GM19328 (cell line): ENCODE measurements around the gene RAB6B.

Source experiments
- ATAC-seq: cut with Tn5 transposase; IDR thresholded peaks from one replicate; pipeline ENCODE4 v1.9.1; 2021; ENCODE audit warnings: mild to moderate bottlenecking, moderate library complexity; ENCODE audit not compliant: unreplicated experiment

Gene RAB6B

GRCh38 chr3:133881939-133882825, 13.5 kb downstream of the RAB6B start:
- no peak for ATAC-seq

GRCh38 chr3:133881492-133881891, 14.2 kb downstream of the RAB6B start:
- ATAC-seq: no peak

DNA sequence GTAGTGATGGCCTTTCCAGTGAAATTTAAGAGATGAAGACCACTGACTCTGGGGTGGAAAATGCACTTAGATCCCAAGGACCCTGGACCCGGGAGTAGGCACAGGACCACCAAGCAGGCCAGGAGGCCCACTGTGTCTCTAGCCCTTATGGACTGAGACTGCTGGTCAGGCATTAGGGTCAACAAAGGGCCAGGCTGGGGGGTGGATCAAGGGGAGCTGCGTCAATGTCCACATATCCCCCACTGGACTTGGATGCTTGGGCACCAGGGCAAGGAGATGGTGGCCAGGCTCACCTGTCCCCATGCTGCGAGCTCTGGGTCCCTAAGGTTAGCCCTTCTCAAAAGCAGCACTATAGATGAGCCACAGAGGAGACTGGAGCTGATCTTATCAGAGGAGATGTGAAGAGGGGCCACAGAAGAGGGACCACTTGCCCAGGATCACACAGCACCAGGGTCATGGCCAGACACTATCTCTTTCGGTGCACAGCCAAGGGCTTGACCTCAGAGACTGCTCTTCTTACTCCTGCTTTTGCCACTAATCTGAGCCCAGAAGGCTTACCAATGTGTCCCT, 14.7 kb downstream of the RAB6B start:
- no peak for ATAC-seq

DNA sequence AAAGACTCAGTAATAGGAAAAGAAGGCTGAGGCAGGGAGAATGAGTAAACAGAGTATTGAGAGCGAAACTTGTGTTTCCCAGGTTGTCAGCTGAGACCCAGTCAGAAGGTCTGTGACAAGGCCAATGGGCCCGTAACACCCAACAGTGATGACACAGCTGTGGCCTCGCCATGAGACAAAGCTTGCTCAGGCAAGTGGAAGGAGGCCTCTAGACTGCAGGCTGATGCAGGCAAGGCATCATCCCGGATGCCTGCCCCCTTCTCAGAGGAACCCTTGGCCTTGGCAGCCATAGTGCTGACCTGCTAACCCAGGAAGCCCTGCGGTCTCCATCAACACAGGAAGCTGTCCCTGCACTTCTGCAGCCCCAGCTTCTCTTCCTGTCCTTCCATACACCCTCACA, 15.4 kb downstream of the RAB6B start:
- ATAC-seq: no peak

GRCh38 chr3:133878518-133878917, 17.2 kb downstream of the RAB6B start:
- no peak for ATAC-seq

DNA sequence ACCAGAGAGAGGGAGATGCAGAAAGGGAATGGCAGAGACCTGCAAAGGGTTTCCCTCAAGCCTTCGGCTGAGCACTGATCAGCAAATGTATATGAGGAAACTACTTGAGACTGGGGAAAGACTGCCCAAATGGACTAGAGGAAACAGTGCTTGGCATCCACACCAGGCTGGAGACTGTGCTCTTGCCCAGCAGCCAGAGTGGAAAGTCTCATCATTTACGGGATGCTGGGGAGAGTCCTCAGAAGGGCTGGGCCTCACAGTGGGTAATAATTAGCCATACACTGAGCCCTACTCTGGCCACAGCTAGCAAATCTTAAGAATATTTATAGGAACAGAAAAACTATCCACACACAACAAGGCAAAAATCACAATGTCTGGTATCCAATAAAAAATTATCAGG, 18.5 kb downstream of the RAB6B start:
- no peak for ATAC-seq

DNA sequence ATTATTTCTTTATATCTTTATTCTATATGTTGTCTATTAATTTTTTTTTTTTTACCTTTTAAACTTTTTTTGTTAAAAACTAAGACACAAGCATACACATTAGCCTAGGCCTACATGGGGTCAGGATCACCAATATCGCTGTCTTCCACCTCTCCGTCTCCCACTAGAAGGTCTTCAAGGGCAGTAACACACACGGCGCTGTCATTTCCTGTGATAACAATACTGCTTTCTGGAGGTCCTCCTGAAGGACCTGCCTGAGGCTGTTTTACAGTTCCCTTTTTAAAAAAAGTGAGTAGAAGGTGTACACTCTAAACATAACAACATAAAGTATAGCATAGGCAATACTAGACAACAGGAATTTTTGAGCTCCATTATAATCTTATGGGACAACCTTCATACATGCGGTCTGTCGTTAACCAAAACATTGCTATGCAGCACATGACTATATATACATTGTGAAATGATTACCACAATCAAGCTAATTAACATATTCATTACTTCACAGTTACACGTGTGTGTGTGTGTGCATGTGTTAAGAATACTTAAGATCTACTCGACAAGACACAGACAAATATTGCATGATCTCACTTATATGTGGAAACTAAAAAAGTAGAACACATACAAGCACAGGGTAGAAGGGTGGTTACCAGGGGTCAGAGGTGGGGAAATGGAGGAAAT, 20.8 kb downstream of the RAB6B start:
- no peak for ATAC-seq

- no peak for ATAC-seq
These were observed 21.3 kb downstream of the RAB6B start for GRCh38 chr3:133874344-133874743.

GRCh38 chr3:133872781-133873180, 22.9 kb downstream of the RAB6B start:
- no peak for ATAC-seq

GRCh38 chr3:133872161-133872560, 23.5 kb downstream of the RAB6B start:
- ATAC-seq: no peak

DNA sequence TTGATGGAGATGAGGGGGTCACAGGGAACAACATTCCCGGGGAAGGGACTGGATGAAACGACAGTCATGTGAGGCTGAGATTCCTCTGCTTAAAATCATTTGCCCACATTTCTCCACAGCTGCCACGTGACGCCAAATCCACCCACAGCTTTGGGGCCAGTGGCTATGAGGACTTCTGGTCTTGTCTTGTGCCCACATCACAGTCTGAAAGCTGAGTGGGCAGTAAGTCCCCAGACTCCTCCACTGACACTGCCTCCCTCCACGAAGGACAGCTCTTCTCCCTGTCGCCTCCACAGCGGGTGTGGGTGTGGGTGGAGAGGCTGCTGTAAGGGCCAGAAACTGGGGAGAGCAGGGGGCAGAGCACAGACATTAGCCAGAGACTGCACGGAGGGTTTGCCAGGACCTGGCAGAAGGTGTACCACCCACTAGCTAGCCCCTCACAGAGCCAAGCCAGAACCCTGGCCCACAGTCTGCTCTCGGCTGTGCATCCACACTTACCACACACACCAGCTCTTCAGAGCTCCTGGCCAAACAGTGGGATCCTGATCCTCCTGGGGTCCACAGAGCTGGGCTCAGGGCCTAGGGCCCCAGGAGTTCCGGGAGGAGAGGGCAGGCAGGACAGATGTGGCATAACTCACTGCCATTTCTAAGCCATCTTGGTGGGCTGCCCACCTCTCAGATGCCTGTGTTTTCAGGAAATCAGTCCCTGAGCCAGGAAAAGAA, 24.2 kb downstream of the RAB6B start:
- no peak for ATAC-seq

- ATAC-seq: no peak
These were observed 24.9 kb downstream of the RAB6B start for GRCh38 chr3:133870822-133871221.

- no peak for ATAC-seq
These were observed 26.1 kb downstream of the RAB6B start for GRCh38 chr3:133869586-133869985.

- no peak for ATAC-seq
These were observed 26.8 kb downstream of the RAB6B start for GRCh38 chr3:133868758-133869475.

- ATAC-seq: no peak
These were observed 27.5 kb downstream of the RAB6B start for GRCh38 chr3:133868186-133868585.

- ATAC-seq: no peak
These were observed 29.5 kb downstream of the RAB6B start for GRCh38 chr3:133866141-133866540.

GRCh38 chr3:133865136-133865855, 30.4 kb downstream of the RAB6B start:
- no peak for ATAC-seq

GRCh38 chr3:133864616-133865015, 31.1 kb downstream of the RAB6B start:
- ATAC-seq: no peak

DNA sequence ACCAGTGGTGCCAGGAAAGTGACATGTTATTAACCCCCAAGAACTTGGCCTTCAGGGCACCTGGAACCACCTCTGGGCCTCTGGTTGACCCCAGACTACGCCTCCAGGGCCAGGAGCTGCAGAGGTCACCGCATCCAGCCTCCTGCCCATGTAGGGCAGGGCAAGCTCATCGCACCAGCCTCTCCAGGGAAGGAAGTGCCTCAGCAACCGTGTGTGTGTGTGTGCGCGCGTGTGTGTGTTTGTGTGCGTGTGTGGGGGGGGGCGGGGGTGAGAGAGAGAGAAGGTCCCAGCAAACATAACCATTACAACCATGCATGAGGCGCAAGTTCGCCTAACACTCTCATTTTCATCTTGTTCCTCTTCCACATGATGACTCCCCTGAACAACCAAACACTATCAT, 31.8 kb downstream of the RAB6B start:
- no peak for ATAC-seq

GRCh38 chr3:133862161-133862560, 33.5 kb downstream of the RAB6B start:
- no peak for ATAC-seq
